Neural cell (in vitro differentiated cells): ENCODE results near the gene NRG2. TPM values are rescaled to one million over a fixed set of nuclear protein-coding genes. Genes with fewer than 3 reads are reported as not detected.

Experiments used
- H2AFZ ChIP-seq: fragments of 200-600, 300-800 bp; sonication (generic), shearing (Covaris generic); 2 replicates; pipeline ENCODE4 v1.6.0; 2014; ENCODE audit warnings: low read depth, mild to moderate bottlenecking, antibody characterized with exemption, low read length, moderate library complexity
- H3F3A ChIP-seq: fragments of 200-600 bp; shearing (Covaris generic); 2 replicates; pipeline ENCODE4 v1.6.1; 2016; ENCODE audit warnings: mild to moderate bottlenecking, moderate library complexity, mixed read lengths, antibody characterized with exemption, low read length; ENCODE audit not compliant: insufficient read depth, poor library complexity, severe bottlenecking
- H3K27ac ChIP-seq: fragments of 200-600, 300-800 bp; sonication (generic), shearing (Covaris generic); 2 replicates; pipeline ENCODE4 v1.5.1; 2014; ENCODE audit warnings: mild to moderate bottlenecking, low read length, moderate library complexity
- H3K27me3 ChIP-seq: fragments of 300-800, 200-600 bp; sonication (generic), shearing (Covaris generic); 2 replicates; pipeline ENCODE4 v1.6.0; 2014; ENCODE audit warnings: mild to moderate bottlenecking, low read depth, low read length, moderate library complexity; ENCODE audit not compliant: insufficient read depth
- H3K36me3 ChIP-seq: fragments of 300-800, 200-600 bp; sonication (generic), shearing (Covaris generic); 2 replicates; pipeline ENCODE4 v1.5.1; 2014; ENCODE audit warnings: mild to moderate bottlenecking, antibody characterized with exemption, low read length, moderate library complexity; ENCODE audit not compliant: insufficient read depth
- H3K4me2 ChIP-seq: fragments of 300-800, 200-600 bp; sonication (generic), shearing (Covaris generic); 2 replicates; pipeline ENCODE4 v1.6.0; 2014; ENCODE audit warnings: mild to moderate bottlenecking, low read length
- H3K4me3 ChIP-seq: fragments of 300-800, 200-600 bp; sonication (generic), shearing (Covaris generic); 2 replicates; pipeline ENCODE4 v1.5.1; 2014; ENCODE audit warnings: mild to moderate bottlenecking, low read length, moderate library complexity
- H3K79me2 ChIP-seq: fragments of 200-600 bp; shearing (Covaris generic); replicated peaks from 2 replicates; pipeline ENCODE4 v1.6.0; 2014; ENCODE audit warnings: mild to moderate bottlenecking, low read length, moderate library complexity; ENCODE audit not compliant: insufficient read depth
- H3K9ac ChIP-seq: fragments of 300-800, 200-600 bp; sonication (generic), shearing (Covaris generic); 2 replicates; pipeline ENCODE4 v1.6.1; 2016; ENCODE audit warnings: mild to moderate bottlenecking, low read length, mixed read lengths
- H3K9me2 ChIP-seq: fragments of 200-600 bp; shearing (Covaris generic); 2 replicates; pipeline ENCODE4 v1.6.1; 2016; ENCODE audit warnings: mild to moderate bottlenecking, low read length, mixed read lengths; ENCODE audit not compliant: insufficient read depth
- H3K9me3 ChIP-seq: fragments of 200-600, 300-800 bp; sonication (generic), shearing (Covaris generic); 2 replicates; pipeline ENCODE4 v1.6.1; 2016; ENCODE audit warnings: mild to moderate bottlenecking, mixed run types, low read length, moderate library complexity, mixed read lengths
- H4K20me1 ChIP-seq: fragments of 200-600 bp; shearing (Covaris generic); 2 replicates; pipeline ENCODE4 v1.6.1; 2016; ENCODE audit warnings: mild to moderate bottlenecking, mixed run types; ENCODE audit not compliant: insufficient read depth
- EP300 ChIP-seq: fragments of 450-650 bp; conservative IDR thresholded peaks from 2 replicates; pipeline ENCODE4 v1.6.1; 2014; ENCODE audit warnings: antibody characterized with exemption, mild to moderate bottlenecking, moderate library complexity; ENCODE audit not compliant: poor library complexity, severe bottlenecking
- EZH2 ChIP-seq: fragments of 200-600, 300-800 bp; shearing (Covaris generic), sonication (generic); IDR thresholded peaks from 2 replicates; pipeline ENCODE4 v1.6.1; 2014; ENCODE audit warnings: antibody characterized with exemption, low read length, borderline replicate concordance, mild to moderate bottlenecking; ENCODE audit not compliant: insufficient read depth, poor library complexity, severe bottlenecking
- MXI1 ChIP-seq: fragments of 450-650 bp; conservative IDR thresholded peaks from 2 replicates; pipeline ENCODE4 v1.6.1; 2014; ENCODE audit warnings: antibody characterized with exemption, mild to moderate bottlenecking; ENCODE audit not compliant: poor library complexity, severe bottlenecking
- POLR2AphosphoS5 ChIP-seq: IDR thresholded peaks from 2 replicates; pipeline ENCODE4 v1.6.1; 2012
- RAD21 ChIP-seq: fragments of 450-650 bp; conservative IDR thresholded peaks from 2 replicates; pipeline ENCODE4 v1.6.1; 2014; ENCODE audit warnings: antibody characterized with exemption, mild to moderate bottlenecking, moderate library complexity
- SMC3 ChIP-seq: fragments of 450-650 bp; conservative IDR thresholded peaks from 2 replicates; pipeline ENCODE4 v1.6.1; 2014; ENCODE audit warnings: antibody characterized with exemption, mild to moderate bottlenecking, moderate library complexity; ENCODE audit not compliant: poor library complexity
- TAF1 ChIP-seq: IDR thresholded peaks from 2 replicates; pipeline ENCODE4 v1.6.1; 2012; ENCODE audit warnings: low read depth
- polyA plus RNA-seq: library from polyadenylated mRNA; depleted of rRNA; stranded (reverse); fragments of >200 nt; gene quantifications from 2 replicates; pipeline ENCODE4 v1.2.3, GENCODE V29; 2014
- TF ChIP-seq, protein P1 (sequence below): fragments of 450-650 bp; IDR thresholded peaks from 2 replicates; pipeline ENCODE4 v1.5.1; 2014; ENCODE audit warnings: antibody characterized with exemption, mild to moderate bottlenecking, moderate library complexity; ENCODE audit not compliant: poor library complexity, severe bottlenecking
- TF ChIP-seq, protein P2 (sequence below): IDR thresholded peaks from 2 replicates; pipeline ENCODE4 v1.6.1; 2012; ENCODE audit warnings: borderline replicate concordance

NRG2 gene
- polyA plus RNA-seq, 1 donor from 2014 or later: 5.4 TPM

DNA sequence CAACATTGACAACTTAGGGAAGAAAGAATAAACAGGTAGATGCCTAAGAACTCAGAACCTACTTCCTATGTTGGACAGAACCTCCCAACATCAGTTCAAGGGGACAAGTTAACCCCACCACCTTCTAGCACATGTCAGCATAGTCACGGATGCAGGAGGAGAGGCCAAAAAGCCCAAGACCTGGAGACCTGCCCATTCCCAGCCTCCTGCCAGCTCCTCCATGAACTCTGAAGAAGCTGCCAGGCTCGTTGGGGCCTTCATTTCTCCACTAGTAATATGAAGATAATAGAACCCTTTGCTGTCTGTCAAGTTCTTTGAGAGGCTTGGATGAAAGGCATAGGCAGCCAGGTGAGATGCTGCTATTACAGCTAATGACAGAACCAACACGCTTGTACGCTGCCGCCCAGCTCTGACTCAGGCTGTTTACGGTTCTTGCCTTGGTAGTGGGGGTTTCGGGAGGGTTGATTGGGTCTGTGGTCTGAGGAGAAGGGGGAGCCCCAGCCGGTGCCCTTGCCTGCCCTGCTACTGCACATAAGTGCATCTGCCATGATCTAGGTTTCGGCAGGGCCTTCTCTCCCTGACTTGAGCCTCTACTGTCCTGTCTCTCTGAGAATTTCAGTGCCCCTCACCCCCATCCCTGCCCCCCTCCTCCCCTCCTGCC is 82.2 kb downstream of the NRG2 start:
- H3K79me2 ChIP-seq: no peaks in the 10 kb centered on the region
- no peaks in the 10 kb centered on the region for H3F3A ChIP-seq
- H3K4me2 ChIP-seq: no peak overlapping the region
- H4K20me1 ChIP-seq: no peaks in the 10 kb centered on the region
- H3K9me2 ChIP-seq: no peaks in the 10 kb centered on the region
- H3K27me3 ChIP-seq: no peaks in the 10 kb centered on the region
- H3K9me3 ChIP-seq: no peaks in the 10 kb centered on the region
- H2AFZ ChIP-seq: no peak overlapping the region
- H3K9ac ChIP-seq: no peak overlapping the region
- no peak overlapping the region for H3K4me3 ChIP-seq
- H3K27ac ChIP-seq: no peak overlapping the region
- TF ChIP-seq, protein P1, sequence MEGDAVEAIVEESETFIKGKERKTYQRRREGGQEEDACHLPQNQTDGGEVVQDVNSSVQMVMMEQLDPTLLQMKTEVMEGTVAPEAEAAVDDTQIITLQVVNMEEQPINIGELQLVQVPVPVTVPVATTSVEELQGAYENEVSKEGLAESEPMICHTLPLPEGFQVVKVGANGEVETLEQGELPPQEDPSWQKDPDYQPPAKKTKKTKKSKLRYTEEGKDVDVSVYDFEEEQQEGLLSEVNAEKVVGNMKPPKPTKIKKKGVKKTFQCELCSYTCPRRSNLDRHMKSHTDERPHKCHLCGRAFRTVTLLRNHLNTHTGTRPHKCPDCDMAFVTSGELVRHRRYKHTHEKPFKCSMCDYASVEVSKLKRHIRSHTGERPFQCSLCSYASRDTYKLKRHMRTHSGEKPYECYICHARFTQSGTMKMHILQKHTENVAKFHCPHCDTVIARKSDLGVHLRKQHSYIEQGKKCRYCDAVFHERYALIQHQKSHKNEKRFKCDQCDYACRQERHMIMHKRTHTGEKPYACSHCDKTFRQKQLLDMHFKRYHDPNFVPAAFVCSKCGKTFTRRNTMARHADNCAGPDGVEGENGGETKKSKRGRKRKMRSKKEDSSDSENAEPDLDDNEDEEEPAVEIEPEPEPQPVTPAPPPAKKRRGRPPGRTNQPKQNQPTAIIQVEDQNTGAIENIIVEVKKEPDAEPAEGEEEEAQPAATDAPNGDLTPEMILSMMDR: no peak
- TF ChIP-seq TAF1: no peak
- no peak for TF ChIP-seq SMC3
- TF ChIP-seq EZH2: no peak
- no peak for TF ChIP-seq POLR2AphosphoS5
- TF ChIP-seq EP300: peak; percentile 36
- TF ChIP-seq RAD21: no peak
- no peak for TF ChIP-seq MXI1
- no peaks in the 10 kb centered on the region for H3K36me3 ChIP-seq

DNA sequence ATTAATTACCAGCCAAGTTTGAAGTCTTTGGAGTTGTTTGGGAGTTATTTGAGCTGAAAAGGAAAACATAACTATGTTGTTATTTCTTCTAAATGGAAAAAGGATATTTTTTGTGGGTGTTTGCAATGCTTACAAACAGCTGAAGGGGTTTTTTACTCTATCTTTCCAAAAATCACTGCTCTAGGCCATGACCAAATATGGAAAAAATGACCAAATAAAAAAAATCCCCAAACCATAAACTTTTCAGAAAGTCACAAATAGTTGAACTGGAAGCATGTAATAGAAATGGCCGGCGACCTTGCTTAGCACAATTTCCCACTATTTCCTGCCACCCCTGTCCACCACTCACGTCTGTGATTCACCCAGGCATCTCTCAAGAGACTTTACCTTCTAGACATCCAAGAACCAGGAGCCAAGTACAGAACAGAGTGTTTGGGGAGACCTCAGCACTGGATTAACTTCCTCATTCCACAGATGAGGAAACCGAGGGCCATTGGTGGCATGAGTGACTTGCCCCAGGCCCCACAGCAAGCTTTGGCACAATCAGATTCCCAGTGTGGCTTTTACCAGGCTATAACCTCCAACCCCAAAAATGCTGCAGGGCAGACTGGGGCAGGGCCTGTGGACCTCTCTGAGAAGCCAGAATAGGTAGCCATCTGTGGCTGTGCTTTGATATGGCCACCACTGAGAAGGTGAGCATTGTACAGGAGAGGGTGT is 84.5 kb downstream of the NRG2 start:
- H3K27ac ChIP-seq: no peak overlapping the region
- no peaks in the 10 kb centered on the region for H4K20me1 ChIP-seq
- no peaks in the 10 kb centered on the region for H3K9me2 ChIP-seq
- no peaks in the 10 kb centered on the region for H3K9me3 ChIP-seq
- H3K27me3 ChIP-seq: no peaks in the 10 kb centered on the region
- H3K36me3 ChIP-seq: no peaks in the 10 kb centered on the region
- TF ChIP-seq MXI1: no peak
- TF ChIP-seq EZH2: no peak
- TF ChIP-seq, protein P1: no peak
- TF ChIP-seq SMC3: no peak
- TF ChIP-seq EP300: no peak
- no peak for TF ChIP-seq TAF1
- TF ChIP-seq RAD21: no peak
- no peak for TF ChIP-seq POLR2AphosphoS5
- TF ChIP-seq, protein P2, sequence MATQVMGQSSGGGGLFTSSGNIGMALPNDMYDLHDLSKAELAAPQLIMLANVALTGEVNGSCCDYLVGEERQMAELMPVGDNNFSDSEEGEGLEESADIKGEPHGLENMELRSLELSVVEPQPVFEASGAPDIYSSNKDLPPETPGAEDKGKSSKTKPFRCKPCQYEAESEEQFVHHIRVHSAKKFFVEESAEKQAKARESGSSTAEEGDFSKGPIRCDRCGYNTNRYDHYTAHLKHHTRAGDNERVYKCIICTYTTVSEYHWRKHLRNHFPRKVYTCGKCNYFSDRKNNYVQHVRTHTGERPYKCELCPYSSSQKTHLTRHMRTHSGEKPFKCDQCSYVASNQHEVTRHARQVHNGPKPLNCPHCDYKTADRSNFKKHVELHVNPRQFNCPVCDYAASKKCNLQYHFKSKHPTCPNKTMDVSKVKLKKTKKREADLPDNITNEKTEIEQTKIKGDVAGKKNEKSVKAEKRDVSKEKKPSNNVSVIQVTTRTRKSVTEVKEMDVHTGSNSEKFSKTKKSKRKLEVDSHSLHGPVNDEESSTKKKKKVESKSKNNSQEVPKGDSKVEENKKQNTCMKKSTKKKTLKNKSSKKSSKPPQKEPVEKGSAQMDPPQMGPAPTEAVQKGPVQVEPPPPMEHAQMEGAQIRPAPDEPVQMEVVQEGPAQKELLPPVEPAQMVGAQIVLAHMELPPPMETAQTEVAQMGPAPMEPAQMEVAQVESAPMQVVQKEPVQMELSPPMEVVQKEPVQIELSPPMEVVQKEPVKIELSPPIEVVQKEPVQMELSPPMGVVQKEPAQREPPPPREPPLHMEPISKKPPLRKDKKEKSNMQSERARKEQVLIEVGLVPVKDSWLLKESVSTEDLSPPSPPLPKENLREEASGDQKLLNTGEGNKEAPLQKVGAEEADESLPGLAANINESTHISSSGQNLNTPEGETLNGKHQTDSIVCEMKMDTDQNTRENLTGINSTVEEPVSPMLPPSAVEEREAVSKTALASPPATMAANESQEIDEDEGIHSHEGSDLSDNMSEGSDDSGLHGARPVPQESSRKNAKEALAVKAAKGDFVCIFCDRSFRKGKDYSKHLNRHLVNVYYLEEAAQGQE: no peak
- H3K4me2 ChIP-seq: no peak overlapping the region
- no peaks in the 10 kb centered on the region for H3F3A ChIP-seq
- H3K4me3 ChIP-seq: no peak overlapping the region
- no peak overlapping the region for H3K9ac ChIP-seq
- no peaks in the 10 kb centered on the region for H3K79me2 ChIP-seq
- no peak overlapping the region for H2AFZ ChIP-seq
